MM.1S (cell line): Measurements from ENCODE around the gene PCDH9.

Experiments
- EZH2 ChIP-seq: fragments of 300-600 bp; sonication (generic); optimal IDR thresholded peaks from 2 replicates; pipeline ENCODE3; 2017; ENCODE audit warnings: low read depth, mild to moderate bottlenecking, antibody characterized with exemption, low read length, mixed read lengths
- EZH2phosphoT487 ChIP-seq: fragments of 300-600 bp; sonication (generic); IDR thresholded peaks from 2 replicates; pipeline ENCODE4 v1.6.1; 2018; ENCODE audit warnings: antibody characterized with exemption, low read length
- TF ChIP-seq, protein P1 (sequence below): fragments of 300-600 bp; sonication (generic); IDR thresholded peaks from 2 replicates; pipeline ENCODE4 v1.5.1; 2016; ENCODE audit warnings: antibody characterized with exemption, low read length, mixed read lengths

DNA sequence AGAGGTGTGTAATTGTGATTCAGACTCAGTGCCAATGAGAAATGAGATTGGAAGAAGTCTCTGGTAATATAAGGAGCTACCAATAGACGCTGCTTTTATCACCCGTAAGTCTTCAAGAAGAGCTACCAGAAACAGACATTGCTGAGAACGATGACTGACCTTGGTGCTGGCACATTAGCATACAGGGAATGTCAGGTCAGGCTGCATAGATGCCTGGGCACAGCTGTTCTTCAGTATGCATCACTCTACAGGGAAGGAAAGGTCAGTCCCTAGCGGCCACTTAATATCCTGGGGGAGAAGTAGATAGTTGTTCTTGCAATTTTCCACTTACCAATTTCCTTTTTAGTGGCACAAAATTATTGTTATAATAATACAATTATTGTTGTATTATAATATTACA lies 380.4 kb downstream of the PCDH9 start:
- TF ChIP-seq, protein P1, sequence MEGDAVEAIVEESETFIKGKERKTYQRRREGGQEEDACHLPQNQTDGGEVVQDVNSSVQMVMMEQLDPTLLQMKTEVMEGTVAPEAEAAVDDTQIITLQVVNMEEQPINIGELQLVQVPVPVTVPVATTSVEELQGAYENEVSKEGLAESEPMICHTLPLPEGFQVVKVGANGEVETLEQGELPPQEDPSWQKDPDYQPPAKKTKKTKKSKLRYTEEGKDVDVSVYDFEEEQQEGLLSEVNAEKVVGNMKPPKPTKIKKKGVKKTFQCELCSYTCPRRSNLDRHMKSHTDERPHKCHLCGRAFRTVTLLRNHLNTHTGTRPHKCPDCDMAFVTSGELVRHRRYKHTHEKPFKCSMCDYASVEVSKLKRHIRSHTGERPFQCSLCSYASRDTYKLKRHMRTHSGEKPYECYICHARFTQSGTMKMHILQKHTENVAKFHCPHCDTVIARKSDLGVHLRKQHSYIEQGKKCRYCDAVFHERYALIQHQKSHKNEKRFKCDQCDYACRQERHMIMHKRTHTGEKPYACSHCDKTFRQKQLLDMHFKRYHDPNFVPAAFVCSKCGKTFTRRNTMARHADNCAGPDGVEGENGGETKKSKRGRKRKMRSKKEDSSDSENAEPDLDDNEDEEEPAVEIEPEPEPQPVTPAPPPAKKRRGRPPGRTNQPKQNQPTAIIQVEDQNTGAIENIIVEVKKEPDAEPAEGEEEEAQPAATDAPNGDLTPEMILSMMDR = no peak
- TF ChIP-seq EZH2phosphoT487 (no peak), EZH2 (no peak)
